H4 (cell line): ENCODE measurements around the gene ZFAND6. TPM values are rescaled to one million over a fixed set of nuclear protein-coding genes. Genes with fewer than 3 reads are reported as not detected.
"Not testable (repeated sequence)": the region's sequence is repeated elsewhere in the genome, so short reads cannot be mapped to it uniquely, and the experiment has no call there.

Source experiments
- DNase-seq: peaks from one replicate; pipeline ENCODE4 v3.0.0-alpha.2; 2015; ENCODE audit warnings: low spot score
- total RNA-seq: library from RNA; depleted of rRNA; stranded (reverse); fragments of >200 nt; shearing (Covaris generic); gene quantifications from 2 replicates; pipeline ENCODE4 v1.2.3, GENCODE V29; 2014

ZFAND6 gene
- total RNA-seq, 1 experiment from 2014 or later, result 140 TPM

- DNase-seq, result no peak
These were observed 39.8 kb downstream of the ZFAND6 start for GRCh38 chr15:80099241-80099640.

DNA sequence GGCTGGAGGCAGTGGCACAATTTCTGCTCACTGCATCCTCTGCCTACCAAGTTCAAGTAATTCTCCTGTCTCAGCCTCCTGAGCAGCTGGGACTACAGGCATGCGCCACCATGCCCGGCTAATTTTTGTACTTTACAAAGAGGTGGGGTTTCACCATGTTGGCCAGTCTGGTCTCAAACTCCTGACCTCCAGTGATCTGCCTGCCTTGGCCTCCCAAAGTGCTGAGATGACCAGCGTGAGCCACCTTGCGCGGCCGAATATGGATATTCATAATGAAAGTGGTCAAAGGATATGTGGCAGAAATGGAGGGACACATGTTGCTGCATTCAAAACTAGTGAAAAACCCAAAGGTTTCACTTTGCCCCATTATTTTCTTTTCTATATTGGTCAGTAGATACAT lies 40.2 kb downstream of the ZFAND6 start:
- DNase-seq, result not testable (repeated sequence)

GRCh38 chr15:80100247-80100646 lies 40.8 kb downstream of the ZFAND6 start:
- DNase-seq, result no peak

GRCh38 chr15:80105193-80105592 lies 45.7 kb downstream of the ZFAND6 start:
- DNase-seq, result no peak

DNA sequence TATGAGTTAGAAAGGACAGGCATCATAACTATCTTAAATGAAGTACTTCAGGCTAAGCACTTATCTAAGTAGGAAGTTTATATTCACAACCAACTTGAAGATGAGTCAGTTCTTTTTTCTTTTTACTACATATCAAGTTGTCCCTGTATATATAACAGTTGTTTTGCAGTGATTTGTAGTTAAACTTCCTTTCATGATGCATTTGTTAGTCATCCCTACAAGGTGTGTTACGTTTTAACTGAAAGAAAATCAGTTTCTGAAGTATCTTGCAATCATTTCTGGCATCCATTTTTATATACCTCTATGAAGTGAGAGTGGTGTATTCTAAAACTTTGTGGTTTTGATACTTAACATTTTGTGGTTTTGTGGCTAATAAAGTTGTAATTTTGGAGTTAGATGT lies 46.1 kb downstream of the ZFAND6 start:
- DNase-seq, result peak; percentile 40

DNA sequence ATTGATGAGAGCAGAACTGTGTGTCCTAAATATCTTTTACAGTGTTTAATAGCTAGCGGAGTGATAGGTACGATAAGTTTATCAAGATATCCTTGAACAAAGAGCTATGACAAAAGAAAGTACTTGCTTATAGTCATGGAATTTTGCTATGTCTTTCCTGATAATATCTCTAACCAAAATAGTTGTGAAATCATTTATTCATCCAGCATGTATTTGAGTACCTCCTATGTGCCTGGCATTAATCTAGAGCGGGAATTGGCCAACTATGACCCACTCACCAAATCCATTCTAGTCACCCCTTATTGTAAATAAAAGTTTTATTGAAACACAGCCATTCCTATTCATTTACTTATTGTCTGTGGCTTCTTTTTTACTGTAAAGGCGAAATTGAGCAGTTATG lies 46.6 kb downstream of the ZFAND6 start:
- DNase-seq, result no peak

- no peak for DNase-seq
These were observed 47.7 kb downstream of the ZFAND6 start for GRCh38 chr15:80107204-80107603.

DNA sequence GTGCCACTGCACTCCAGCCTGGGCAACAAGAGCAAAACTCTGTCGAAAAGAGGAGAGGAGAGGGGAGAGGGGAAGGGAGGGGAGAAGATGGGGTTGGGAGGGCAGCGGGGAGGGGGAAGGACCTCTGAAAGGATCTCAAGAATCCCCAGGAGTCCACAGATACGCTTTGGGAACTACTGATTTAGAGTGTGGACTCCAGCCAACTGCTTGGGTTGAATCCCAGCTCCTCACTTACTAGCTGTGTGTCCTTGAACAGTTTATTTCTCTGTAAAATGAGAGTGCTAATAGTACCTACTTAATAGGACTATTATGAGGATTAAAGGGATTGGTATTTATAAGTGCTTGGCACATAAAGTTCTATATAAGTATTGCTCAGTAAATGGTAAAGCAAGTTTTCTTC lies 48.3 kb downstream of the ZFAND6 start:
- no peak for DNase-seq

- DNase-seq, result no peak
These were observed 49.9 kb downstream of the ZFAND6 start for GRCh38 chr15:80109388-80109787.

- DNase-seq, result no peak
These were observed 51.4 kb downstream of the ZFAND6 start for GRCh38 chr15:80110920-80111319.

DNA sequence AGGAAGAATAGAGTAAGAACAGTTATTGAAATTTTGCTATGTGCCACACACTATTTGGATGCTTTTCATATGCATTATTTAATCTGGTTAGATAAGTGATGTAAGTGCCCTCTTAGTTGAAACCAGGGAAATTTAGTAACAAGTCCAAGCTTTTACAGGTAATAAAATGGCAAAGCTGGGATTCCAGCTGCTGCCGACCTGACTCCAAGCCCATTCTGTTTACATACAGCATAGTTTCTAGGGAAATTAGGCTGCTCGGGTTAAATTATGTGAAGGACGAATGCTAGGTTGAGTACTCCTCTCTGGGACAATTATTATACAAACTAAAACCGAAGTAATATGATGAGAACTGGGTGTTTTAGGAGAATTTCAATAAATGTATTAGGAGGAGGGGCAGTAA lies 54.6 kb downstream of the ZFAND6 start:
- no peak for DNase-seq

DNA sequence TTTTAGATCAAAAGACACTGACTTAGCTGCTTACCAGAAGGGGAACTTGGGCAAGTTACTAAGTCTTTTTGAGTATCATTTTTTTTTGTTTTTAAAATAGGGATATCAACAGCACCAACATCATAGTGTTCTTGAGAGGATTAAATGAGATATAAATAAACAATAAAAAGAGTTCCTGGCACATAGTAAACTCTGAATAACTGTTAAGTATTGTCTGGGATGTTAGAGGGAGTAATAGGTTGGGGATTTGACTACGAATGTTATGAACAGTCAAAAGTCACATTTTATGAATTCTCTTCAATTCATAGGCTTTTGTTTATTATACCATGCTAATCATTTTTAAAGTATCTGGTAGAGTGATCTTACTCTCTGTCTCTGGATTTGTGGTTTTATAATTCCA lies 55.5 kb downstream of the ZFAND6 start:
- DNase-seq, result no peak

DNA sequence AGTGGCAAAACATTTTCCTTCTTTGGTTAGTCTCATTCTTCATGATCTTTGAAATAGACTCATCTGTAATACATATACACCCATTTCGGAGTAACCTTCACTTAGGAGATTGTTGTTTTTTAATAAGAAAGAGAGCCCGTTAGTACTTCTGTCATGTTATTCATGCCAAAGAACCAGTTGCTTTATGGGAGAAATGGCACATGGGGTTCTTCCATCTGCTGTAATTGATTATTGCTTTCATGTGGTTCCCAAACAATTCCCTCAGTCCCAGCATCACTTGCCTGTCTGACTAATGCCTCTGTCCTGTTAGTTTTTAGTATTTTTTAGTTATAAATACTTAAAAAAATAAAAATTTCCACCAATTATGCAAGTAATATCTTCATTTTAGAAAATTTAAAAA lies 59.5 kb downstream of the ZFAND6 start:
- no peak for DNase-seq

- no peak for DNase-seq
These were observed 61.2 kb downstream of the ZFAND6 start for GRCh38 chr15:80120636-80121035.

DNA sequence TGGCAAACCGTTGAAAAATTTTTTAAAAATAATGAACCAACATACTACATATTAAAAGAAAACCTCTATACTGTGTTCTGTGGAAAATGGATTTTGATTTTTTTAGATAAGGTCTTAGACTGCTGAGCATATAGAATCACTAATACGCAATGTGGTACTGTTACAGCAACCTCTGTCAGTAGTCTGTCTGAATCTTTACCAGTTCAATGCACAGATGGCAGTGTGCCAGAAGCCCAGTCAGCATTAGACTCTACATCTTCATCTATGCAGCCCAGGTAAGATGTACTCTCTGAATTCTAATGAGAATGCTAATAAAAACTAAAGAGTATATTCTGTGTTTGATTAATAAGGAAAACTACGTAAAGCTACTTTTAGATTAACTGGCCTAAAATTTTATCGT lies 62.1 kb downstream of the ZFAND6 start:
- DNase-seq, result no peak

- DNase-seq, result no peak
These were observed 63.6 kb downstream of the ZFAND6 start for GRCh38 chr15:80123034-80123433.

DNA sequence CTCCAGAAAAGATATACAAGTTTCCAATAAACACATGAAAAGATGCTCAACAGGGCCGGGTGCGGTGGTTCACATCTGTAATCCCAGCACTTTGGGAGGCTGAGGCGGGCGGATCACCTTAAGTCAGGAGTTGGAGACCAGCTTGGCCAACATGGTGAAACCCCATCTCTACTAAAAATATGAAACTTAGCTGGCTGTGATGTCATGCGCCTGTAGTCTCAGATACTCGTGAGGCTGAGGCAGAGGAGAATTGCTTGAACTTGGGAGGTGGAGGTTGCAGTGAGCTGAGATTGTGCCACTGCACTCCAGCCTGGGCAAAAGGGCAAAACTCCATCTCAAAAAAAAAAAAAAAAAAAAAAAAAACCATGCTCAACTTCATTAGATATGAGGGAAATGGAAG lies 67.8 kb downstream of the ZFAND6 start:
- not testable (repeated sequence) for DNase-seq

DNA sequence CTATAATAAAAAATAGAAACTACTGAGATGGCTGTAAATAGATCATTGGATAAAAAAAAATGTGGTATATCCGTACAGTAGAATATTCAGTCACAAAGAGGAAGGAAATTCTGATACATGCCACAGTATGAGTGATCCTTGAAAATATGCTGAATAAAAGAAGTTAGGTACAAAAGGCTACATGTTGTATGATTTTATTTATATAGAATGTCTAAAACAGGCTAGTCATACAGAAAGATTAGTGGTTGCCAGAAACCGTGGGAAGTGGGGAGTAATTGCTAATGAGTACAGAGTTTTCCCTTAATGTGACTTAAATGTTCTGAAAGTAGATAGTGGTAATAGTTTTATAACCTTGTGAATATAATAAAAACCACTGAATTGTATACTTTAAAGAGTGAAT lies 68.4 kb downstream of the ZFAND6 start:
- DNase-seq, result no peak

- no peak for DNase-seq
These were observed 72.9 kb downstream of the ZFAND6 start for GRCh38 chr15:80132382-80132781.

- no peak for DNase-seq
These were observed 77.4 kb downstream of the ZFAND6 start for GRCh38 chr15:80136854-80137253.

GRCh38 chr15:80138961-80139360 lies 79.5 kb downstream of the ZFAND6 start:
- no peak for DNase-seq

DNA sequence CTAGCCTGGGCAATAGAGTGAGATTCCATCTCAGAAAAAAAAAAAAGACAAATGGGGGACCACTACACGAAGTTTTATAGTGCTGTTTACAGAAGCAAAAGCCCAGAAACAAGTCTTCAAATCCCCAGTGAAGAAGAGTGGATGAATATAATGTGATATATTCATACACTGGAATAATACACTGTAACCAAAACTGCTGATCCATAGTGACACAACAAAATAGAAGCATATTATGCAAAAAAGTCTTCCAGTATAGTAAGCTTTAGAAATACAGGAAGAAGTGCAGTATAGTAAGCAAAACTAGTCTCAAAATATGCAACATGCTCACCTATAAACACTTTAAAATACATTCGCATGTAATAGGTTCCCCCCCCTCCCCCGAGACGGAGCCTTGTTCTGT lies 81.4 kb downstream of the ZFAND6 start:
- DNase-seq, result no peak

- DNase-seq, result no peak
These were observed 82.6 kb downstream of the ZFAND6 start for GRCh38 chr15:80141916-80142598.

GRCh38 chr15:80142646-80143045 lies 83.2 kb downstream of the ZFAND6 start:
- no peak for DNase-seq
